Stimulated activated CD4-positive, alpha-beta T cell treated with anti-CD3 and anti-CD28 coated beads, Interleukin-12 subunit alpha, Interleukin-12 subunit beta, amount 100 ng/mL, for 48 hours (primary cell): ENCODE data around the gene PDZRN4.
A peak's percentile ranks its signal among the peaks of the same experiment; 100 is the strongest.
"Not testable (repeated sequence)": the region's sequence is repeated elsewhere in the genome, so short reads cannot be mapped to it uniquely, and the experiment has no call there.

Source experiments
- DNase-seq, 3 donors: peaks; one replicate each; pipeline ENCODE4 v3.0.0-alpha.2; 2020; ENCODE audit warnings: low read depth in 2 of 3, low spot score in 1 of 3

PDZRN4 gene

DNA sequence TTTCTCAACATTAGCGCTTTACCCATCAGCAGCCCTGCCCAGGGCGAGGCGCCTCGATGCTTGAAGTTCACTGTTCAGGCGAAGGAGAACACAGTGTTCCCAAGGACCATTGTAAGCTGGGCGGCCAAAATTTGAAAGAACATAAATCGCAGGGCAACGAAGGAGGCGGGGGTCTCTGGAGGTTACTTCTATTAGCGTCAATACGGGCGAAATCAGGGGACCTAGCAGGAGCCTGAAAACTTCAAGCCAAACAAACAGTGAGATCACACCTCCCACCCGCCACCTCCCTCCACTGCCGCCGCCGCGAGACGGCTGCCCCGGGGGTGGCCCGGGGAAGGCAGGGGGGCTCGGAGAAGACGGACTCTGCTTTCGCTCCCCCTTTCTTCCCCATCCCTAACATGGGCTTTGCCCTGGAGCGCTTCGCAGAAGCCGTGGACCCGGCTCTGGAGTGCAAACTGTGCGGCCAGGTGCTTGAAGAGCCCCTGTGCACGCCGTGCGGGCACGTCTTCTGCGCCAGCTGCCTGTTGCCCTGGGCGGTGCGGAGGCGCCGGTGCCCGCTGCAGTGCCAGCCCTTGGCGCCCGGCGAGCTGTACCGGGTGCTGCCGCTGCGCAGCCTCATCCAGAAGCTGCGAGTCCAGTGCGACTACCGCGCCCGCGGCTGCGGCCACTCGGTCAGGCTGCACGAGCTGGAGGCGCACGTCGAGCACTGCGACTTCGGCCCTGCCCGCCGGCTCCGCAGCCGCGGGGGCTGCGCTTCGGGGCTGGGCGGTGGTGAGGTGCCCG is at the start of gene PDZRN4:
TSS of gene PDZRN4 (plus strand) at position 263 of the 783 bp plus-strand sequence.
- no peak for DNase-seq

DNA sequence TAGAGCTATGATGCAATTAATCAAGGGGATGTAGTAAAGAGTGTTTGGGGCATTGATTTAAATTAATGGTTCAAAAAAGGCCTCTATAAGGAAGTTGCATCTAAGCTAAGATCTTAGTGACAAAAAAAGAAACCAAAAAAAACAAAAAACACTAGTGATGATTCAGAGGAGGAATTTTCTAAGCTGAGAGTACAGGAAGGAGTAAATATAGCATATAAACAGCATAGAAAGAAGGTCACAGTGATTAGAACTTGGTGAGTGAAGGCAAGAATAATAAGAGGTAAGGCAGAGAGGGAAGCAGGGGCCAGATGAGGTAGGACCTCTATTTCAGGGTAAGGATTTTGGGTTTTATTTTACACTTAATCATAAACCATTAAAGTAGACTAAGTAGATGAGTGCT is 48.0 kb upstream of the PDZRN4 start:
- DNase-seq: no peak

DNA sequence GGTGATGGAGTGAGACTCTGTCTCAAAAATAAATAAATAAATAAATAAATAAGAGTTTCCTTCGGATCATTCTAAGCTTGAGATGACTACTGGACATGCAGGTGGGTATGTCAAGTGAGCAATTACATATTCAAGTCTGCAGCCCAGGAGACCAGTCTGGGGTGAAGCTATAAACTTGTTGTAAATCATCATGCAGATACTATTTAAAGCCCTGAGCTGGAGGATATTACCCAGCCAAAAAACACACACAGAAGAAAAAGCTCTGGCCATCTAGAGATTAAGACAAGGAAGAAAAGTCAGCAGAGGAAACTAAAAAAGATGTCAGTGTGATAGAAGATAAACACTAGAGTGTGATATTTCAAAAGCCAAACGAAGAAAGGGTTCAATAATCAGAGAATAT is 47.0 kb upstream of the PDZRN4 start:
- no peak for DNase-seq

DNA sequence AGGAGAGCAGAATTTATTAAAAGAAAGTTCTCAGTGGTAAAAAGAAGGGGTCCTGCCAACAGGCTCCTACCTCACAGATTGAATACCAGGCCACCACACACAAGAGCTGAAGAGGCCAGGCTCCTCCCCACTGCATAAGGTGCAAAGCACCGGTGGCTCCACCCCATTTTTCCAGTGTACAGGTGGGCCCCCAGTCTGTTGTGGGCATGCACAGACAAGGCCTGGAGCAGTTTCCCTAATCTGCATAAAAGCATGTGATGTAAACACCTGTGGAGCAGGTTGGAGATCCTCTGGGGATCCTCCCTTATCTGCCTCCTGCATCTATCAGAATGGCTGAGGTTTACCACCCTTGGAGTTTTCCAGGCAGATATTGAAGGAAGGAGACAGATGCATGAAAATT is 45.7 kb upstream of the PDZRN4 start:
- no peak for DNase-seq

GRCh38 chr12:41151793-41152192 is 36.3 kb upstream of the PDZRN4 start:
- DNase-seq: no peak

DNA sequence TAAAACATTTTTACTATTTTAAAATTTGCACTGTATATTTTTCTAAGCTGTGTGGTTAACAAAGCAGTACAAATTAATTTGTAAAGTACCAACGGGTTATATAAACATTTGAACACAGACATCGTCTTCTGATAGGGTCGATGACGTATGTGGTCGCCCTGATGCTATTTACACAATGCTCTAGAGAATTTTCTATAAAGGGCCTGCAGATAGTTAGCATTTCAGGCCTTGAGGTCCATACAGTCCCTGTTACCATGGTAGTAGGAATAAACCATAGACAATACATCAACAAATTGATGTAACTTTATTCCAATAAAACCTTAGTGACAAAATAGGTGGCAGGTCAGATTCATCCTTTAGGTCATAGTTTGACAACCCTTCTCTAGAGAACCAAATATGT is 25.7 kb upstream of the PDZRN4 start:
- DNase-seq: no peak

- DNase-seq: no peak
Measured at GRCh38 chr12:41167701-41168100, 20.4 kb upstream of the PDZRN4 start.

GRCh38 chr12:41174602-41175001 is 13.5 kb upstream of the PDZRN4 start:
- no peak for DNase-seq

- not testable (repeated sequence) for DNase-seq
Measured at GRCh38 chr12:41179507-41179906, 8.6 kb upstream of the PDZRN4 start.

DNA sequence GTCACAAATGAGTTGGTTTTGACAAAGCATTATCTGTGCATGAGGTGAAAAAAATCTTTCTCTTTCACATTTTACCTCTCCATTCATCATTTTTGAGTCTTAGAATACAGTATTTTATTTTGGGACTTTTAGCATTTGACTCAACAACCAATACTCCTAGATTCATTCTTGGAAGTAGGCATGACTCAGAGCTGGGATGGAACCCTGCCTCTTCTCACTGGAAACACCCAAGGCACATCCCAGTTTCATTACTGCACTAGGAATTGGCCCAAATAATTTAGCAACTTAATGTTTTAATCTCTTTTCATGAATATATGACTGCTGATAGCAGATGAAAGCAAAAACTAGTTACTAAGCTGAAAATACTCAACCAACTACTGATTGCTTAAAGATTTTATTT is 3.3 kb upstream of the PDZRN4 start:
- DNase-seq: no peak

DNA sequence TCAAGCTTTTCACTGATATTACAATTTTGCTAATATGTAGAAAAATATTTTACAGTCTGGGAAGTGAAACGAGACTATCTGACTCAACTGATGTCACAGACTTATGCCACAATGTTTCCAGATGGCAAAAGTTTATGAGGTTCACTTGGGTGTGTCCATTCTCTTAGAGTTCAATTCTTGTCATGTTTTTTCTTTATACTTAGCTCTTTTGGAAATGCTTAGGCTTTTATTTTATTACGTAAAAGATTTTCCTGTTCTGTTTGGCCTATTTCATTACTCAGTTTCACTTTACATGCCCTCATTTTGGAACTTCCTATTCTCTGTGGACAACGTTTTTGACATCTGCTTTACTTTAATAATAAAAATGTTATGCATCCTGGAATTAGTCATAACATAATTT is 2.1 kb upstream of the PDZRN4 start:
- no peak for DNase-seq

DNA sequence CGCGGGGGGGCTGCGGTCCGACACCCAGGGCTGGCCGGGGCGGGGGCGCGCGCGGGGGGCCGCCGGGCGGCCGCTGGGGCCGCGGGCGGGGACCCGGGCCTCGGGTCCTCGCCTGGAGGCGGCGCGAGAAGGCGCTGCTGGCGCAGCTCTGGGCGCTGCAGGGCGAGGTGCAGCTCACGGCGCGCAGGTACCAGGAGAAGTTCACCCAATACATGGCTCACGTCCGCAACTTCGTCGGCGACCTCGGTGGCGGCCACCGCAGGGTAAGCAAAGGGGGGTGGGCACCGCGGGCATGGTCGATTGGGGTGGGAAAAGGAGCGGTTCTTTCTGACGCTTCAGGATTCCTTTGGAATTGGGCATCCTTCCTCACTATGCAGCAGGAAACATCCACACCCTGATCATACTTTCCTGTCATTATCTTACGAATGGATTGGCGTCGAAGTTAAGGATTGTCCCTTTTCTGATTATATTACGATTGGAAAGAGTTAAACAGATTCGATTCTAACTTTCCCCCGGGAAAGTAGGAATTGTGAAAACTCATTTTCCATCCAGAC is 798 bp downstream of the PDZRN4 start:
- no peak for DNase-seq

DNA sequence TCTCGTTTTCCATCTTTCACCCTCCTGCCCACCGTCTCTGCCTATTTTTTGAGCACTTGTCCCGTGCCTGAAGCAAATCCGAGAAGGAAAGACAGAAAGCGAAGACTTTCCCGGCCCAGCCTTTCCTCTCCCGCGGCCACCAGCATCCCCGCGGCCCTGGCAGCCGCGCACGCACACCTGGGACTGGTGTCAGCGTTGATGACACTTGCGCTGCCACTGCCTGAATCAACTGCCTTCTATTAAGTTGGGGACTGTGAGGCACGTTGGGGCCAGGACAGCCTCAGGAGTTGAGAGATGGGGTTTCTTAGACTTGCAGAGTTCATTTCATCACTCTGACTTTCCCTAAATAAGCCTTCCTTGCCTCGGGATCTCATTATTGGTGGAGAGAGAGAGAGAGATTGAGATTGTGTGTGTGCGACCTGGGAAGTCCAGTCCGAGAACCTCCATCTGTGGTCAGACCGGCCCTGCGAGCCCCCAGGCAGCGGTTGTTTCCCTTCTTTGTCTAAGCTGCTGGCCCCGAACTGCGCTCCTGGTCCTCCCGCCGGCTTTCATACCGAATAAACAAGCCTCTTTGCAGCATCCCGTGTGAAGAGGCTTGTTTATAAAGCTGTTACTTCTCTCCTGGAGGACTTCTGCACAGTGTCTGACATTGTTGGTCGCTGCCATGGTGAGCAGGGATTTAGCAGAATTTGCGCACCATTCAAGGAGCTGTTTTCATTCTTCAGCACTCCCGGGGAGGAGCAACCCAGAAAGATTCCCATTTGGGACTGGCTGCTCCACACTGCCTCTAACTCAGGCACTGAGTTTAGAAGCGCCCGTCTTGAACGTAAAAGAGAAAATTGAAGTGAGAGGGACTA is 1.5 kb downstream of the PDZRN4 start:
- peak in 1 of 3 donors; percentile 1 for DNase-seq

DNA sequence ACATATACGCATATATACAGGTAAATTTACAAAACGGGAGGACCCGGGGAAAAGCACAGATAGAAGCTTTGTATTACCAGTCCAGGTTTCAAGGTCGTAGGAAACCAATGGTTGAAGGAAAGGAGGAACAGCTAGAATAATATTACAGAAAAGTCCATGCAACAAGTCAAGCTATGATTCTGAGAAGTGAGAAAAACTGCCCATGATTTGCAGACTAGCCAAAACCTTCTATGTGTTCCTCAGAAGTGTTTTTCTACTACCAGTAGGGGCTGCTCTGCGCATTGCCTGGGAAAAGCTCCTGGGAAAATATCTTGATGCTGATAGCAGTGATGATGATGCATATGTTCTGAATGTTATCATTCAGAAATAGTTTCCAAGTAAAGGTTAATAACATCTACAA is 2.2 kb downstream of the PDZRN4 start:
- no peak for DNase-seq

DNA sequence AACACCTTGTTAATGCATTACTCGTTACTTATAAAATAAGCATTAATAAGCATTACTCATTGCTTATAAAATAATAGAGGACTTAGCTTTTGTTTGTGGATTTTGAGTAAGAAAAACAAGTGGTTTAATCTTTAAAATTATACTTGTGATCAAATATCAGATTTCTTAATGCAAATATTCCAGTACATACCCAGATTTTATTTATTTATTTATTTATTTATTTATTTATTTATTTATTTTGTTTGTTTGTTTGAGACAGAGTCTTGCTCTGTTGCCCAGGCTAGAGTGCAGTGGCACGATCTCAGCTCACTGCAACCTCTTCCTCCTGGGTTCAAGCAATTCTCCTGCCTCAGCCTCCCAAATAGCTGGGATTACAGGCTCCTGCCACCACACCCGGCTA is 3.4 kb downstream of the PDZRN4 start:
- DNase-seq: not testable (repeated sequence)

DNA sequence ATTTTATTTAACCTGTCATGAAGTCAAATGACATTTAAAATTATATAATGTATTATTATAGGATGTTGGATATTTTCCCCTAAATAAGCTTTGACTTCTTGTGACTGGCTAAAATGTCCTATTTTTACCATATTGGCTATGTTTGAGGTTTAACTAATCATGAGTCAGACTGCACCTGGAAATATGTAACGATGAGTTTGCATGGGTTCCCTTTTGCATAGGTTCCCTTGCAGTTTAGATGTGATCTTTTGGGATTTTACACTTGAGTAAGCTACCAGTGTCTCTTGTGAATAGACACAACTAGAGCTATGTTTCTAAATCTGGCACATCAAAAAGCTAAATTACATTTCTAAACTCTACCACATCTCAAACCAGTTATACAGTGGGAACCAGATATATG is 5.2 kb downstream of the PDZRN4 start:
- no peak for DNase-seq

GRCh38 chr12:41202051-41202450 is 13.9 kb downstream of the PDZRN4 start:
- DNase-seq: no peak

DNA sequence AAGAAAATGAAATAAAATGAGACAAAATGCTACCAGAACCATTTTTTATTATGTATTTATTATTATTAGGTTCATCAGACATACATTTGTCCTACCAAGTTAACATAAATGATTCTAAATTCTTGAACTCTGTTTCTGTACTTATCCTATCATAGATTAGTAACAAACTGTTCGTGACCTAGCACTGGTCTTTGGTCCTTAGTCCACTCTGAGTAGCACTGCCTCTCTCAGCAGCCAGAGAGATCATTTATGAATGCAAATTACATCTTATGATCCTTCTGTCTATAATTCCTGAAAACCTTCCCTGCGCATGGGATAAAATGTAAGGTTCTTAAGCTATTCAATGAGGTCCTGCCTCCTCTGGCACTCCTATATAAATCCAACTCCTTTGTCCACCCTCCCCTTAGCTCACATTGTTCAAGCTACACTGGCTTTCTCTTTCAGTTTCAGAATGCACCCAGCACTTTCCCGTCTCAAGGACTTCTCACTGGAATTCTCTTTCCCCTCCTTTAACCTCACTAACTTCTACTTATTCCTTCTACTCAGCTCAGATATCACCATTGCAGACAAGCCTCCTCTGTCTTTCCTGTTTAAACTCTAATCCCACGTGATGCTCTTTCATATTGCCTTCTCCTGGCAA is 17.1 kb downstream of the PDZRN4 start:
- DNase-seq: no peak

GRCh38 chr12:41206298-41206697 is 18.2 kb downstream of the PDZRN4 start:
- no peak for DNase-seq

GRCh38 chr12:41211448-41211847 is 23.3 kb downstream of the PDZRN4 start:
- DNase-seq: no peak

- DNase-seq: no peak
Measured at GRCh38 chr12:41212625-41213024, 24.5 kb downstream of the PDZRN4 start.

DNA sequence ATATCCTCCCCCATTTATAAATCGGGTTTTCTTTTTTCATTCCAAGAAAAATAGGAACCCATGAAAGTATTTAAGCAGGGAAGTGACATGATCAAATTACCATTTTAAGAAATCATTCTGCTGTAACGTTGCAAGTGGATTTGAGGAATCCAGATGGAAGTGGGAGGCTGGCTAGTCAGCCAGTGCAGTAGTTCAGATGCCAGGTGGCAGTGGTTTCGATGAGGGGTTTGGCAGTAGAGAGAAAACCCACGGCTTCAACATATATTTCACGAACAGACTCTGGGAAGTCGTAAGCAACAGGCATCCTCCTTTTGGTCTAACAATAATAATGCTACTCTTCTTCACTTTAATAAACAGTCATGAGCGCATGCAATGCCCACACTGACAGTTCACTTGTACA is 25.0 kb downstream of the PDZRN4 start:
- DNase-seq: no peak
